GM19023 (cell line): ENCODE data around the gene DHDH.
"Not testable (repeated sequence)": the region's sequence is repeated elsewhere in the genome, so short reads cannot be mapped to it uniquely, and the experiment has no call there.

Experiments
- ATAC-seq: cut with Tn5 transposase; IDR thresholded peaks from one replicate; pipeline ENCODE4 v1.9.1; 2021; ENCODE audit warnings: mild to moderate bottlenecking, moderate library complexity; ENCODE audit not compliant: unreplicated experiment

Gene DHDH

DNA sequence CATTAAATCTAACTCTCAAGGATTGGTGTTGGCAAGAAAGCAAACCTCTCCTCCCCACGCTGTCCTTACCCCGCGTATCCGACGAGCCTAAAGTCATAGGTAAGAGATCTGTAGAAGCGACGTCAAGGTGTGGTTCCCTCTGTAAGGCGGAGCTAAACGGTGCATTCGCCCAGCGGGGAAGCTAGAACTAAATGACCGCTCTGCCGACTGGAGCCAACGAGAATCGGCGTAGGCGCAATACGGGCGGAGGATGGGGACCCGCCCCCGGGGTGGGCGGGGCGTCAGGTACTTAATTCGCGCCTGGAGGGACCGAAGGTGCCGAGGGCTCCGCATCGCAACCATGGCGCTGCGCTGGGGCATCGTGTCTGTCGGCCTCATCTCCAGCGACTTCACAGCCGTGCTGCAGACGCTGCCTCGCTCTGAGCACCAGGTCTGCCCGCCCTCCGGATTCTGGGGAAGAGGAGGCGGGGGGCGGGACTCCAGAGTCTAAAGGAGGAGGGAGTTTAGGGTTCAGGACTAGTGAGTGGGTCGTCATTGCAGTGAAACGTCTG lies at the start of gene DHDH:
DHDH (plus strand) TSS at position 318 of the 551 bp plus-strand sequence; CDS start at position 341, 23 bp downstream.
- peak; percentile 66 for ATAC-seq

- no peak for ATAC-seq
Observed at GRCh38 chr19:48883726-48884125, 49.8 kb upstream of the DHDH start.

DNA sequence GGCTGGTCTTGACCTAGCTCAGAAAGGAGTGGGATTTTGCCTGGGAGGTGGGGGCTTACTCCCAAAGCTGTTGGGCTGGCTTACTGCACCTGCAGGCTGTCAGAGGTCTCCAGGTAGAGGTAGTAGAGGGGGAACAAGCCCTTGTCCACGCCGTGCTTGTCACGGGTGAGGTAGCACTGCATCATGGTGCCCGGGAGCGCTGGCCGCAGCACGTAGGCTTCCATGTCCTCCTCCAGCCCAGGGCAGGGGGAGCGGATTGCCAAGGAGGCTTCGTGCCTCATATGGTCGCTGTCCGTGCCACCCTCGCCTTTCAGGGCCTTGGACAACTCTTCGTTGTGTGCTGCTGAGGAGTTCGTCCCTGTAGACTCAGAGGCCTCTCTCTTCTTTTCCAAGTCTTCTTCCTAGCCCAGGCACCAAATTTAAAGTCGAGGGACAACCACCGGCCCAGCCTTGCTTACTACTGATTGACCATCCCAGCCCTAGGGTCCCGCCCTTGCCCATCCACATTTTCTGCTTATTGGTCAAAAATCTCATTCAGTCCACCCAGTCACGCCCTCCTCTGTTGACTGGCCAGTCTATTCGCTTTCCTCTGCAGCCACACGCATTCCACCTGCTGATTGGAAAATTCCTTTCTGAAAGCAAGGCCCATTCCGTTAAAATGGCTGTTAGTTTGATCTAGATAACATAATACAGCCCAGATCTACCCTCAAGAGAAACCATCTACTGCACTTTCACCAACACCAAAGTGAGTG lies 45.5 kb upstream of the DHDH start:
- no peak for ATAC-seq

DNA sequence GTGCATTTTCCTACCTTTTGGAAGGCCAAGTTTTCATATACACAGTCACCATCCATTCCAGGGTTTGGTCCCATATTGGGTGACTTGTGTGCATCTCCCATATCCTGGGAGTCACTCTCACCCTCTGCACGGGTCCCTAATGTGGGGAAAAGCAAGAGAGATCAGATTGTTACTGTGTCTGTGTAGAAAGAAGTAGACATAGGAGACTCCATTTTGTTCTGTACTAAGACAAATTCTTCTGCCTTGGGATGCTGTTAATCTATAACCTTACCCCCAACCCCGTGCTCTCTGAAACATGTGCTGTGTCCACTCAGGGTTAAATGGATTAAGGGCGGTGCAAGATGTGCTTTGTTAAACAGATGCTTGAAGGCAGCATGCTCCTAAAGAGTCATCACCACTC lies 44.0 kb upstream of the DHDH start:
- not testable (repeated sequence) for ATAC-seq

DNA sequence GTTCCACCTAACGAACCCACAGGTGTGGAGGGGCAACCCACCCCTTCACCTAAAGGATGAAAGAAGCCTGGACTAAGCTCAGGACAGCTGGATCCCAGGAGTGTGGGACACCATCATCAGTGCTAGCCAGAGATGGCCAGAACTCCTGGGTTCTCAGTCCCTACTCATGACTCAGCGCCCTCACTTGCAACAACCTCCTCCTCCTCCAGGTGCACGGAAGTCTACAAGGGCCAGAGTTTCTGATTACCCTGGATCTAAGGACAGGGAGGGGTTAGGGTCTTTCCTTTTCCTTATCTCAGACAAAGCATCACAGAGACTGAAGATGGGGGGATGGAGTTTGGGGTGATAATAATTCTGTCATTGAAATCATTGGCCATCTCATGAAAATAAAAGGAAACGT lies 42.9 kb upstream of the DHDH start:
- ATAC-seq: no peak

- ATAC-seq: no peak
Observed at GRCh38 chr19:48895226-48895625, 38.3 kb upstream of the DHDH start.

DNA sequence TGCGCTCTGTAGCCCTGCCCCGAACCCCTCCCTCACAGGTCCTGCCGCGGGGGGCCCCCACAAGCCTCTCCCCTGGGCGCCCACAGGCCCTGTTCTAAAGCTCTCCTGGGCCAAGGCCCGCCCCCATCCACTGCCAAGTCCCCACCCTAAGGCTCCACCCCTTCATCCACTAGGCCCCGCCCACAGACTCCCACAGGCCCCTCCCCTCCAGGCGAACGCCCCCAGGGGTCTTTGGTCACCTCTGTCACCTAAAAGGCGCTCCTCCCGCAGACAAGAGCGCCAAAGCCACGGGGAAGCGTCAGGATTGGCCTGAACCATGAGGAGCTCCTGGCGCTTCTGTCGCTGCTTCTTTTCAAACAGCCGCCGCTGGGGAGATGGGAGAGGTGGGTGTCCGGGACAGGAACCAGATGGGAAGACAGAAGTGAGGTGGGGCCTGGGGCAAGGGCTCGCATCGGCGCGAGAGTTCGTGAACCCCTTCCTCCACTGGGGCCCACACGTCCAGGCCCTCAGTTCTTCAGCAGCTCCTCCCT lies 37.2 kb upstream of the DHDH start:
- no peak for ATAC-seq

GRCh38 chr19:48897181-48897580 lies 36.3 kb upstream of the DHDH start:
- no peak for ATAC-seq

GRCh38 chr19:48899386-48899749 lies 34.1 kb upstream of the DHDH start:
- not testable (repeated sequence) for ATAC-seq

DNA sequence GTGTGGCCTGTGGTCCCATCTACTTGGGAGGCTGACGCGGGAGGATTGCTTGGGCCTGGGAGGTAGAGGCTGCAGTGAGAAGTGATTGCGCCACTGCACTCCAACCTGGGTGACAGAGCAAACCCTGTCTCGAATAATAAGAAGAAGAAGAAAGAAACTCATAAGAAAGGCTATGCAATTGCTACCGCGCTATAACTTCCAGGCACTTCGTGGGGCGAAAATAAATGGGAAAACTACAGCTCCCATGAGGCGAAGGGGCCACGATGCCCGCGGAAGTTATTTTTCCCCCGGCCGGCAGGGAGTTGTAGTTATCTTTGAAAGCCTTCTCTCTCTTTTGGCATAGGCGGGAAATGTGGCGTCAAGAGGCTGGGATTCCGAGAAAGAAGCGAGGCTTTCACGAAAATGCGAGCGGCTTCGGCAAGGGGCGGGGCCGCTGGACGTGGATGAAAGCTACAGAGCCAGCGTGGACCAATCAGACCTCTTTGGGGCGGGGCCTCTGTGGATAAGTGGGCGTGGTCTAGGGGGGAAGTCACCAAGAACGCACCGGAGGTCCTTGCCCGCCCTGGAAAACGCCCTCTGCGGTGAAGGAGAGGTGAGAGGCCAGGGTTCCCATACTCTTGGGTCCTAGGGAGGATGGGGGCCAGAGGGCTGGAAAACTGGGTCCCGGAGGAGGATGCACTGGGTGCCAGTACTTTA lies 33.6 kb upstream of the DHDH start, which contains the start of gene NUCB1:
NUCB1 (plus strand) TSS at position 532 of the 696 bp plus-strand sequence. CDS start 485 bp downstream, outside the sequence.
- ATAC-seq: peak; percentile 86

DNA sequence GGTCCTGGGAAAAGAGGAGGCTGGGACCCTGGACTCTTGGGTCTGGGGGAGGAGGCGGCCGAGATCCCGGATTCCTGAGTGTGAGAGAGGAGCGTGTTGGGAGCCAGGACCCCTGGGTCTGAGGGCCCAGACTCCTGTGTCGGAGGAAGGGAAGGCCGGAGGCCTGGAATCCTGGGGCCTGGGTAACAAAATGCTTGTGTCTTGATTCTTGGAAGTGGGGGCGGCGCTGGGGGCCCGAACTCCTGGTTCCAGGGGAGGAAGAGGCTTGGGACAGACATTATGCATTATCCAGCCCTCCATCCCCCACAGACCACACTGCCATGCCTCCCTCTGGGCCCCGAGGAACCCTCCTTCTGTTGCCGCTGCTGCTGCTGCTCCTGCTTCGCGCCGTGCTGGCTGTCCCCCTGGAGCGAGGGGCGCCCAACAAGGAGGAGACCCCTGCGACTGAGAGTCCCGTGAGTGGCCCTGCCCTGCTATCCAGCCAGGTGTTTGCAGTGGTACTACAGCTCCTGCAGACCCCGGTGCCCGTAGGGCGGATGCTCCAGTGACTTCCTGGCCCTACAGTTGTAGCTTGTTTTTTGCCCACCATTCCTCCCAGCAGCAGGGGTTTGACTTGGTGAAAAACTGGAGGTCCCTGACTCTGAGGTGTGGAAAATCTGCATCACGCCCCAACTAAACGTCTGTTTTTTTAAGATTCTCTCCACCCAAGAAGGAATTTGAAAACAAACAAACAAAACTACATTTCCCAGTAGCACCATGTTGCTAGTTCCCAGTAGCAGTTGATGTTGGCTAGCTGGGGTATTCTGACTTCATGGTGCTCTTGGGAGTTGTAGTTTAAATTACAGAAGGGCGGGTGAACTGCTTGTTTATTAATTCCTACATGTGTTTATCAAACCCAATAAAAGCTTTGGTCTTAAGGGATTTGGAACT lies 32.8 kb upstream of the DHDH start:
- ATAC-seq: no peak

DNA sequence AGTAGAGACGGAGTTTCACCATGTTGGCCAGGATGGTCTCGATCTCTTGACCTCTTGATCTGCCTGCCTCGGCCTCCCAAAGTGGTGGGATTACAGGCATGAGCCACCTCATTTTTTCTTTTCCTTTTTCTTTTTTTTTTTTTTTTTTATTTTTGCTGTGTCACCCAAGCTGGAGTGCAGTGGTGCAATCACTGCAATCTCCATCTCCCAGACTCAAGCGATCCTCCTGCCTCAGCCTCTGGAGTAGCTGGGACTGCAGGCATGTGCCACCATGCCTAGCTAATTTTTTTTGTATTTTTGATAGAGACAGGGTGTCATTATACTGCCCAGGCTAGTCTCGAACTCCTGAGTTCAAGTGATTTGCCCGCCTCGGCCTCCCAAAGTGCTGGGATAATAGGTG lies 31.2 kb upstream of the DHDH start:
- not testable (repeated sequence) for ATAC-seq

DNA sequence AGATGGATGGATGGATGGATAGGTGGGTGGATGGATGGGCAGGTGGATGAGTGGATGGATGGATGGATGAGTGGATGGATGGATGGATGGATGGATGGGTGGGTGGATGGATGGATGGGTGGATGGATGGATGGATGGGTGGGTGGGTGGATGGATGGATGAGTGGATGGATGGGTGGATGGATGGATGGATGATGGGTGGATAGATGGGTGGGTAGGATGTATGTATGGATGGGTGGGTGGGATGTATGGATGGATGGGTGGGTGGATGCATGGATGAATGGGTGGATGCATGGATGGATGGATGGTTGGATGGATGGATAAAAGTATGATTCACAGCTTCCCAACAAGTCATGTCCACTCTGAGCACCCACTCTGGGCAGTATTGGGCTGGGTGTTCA lies 29.7 kb upstream of the DHDH start:
- not testable (repeated sequence) for ATAC-seq

DNA sequence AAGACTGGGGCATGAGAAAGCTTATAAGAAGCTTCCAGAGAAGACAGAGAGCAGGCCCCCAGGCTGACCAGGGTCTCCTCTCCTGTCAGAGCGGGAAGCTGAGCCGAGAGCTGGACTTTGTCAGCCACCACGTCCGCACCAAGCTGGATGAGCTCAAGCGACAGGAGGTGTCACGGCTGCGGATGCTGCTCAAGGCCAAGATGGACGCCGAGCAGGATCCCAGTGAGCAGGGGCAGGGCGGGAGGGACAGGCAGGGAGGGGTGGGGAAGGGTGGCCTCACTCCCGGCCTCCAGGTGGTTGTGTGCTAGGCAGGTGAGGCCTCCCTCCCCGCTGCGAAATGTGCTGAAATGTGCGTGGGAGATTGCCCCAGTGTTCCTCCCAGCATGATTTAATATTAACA lies 27.8 kb upstream of the DHDH start:
- ATAC-seq: no peak

GRCh38 chr19:48906324-48906723 lies 27.2 kb upstream of the DHDH start:
- no peak for ATAC-seq

GRCh38 chr19:48907671-48908070 lies 25.8 kb upstream of the DHDH start:
- ATAC-seq: no peak

- not testable (repeated sequence) for ATAC-seq
Observed at GRCh38 chr19:48909424-48910077, 23.9 kb upstream of the DHDH start.

- no peak for ATAC-seq
Observed at GRCh38 chr19:48910803-48911202, 22.7 kb upstream of the DHDH start.

DNA sequence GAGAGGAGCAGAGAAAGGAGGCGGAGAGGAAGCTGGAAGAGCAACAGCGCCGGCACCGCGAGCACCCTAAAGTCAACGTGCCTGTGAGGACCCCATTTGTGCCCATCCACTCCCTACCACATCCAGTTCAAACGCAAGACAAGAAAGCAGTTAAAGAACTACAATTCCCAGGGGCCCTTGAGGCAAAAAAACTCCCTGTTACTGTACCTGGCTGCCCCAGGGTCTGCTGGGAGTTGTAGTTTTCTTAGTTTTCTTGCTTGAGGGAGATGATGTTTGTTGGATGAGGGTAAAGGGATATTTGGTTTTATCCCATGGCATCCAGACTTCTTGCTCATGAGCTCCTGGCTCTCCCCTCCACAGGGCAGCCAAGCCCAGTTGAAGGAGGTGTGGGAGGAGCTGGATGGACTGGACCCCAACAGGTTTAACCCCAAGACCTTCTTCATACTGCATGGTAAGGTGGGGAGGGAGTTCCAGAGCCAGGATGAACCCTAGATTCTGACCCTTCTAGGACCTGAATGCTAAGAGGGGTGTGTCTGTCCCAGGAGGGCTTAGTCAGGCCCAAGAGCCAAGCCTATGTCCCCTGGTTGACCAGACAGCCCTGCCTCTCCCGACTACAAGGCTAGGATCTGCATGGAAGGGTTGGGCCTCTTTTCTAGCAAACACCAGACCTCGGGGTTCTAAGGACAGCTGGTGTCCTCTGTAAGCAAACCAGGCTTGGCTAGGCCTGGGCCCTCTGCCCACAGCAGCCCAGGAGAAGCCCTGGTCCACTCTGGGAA lies 20.2 kb upstream of the DHDH start:
- no peak for ATAC-seq
